GM12878 (cell line): Measurements from ENCODE around the gene PTPRM. TPM values are rescaled to one million over a fixed set of nuclear protein-coding genes. Genes with fewer than 3 reads are reported as not detected.

ENCODE experiments used
- ATAC-seq: fragments of 200-7000 bp; cut with Tn5 transposase; 3 replicates; pipeline ENCODE4 v1.9.1; 2020; ENCODE audit warnings: mild to moderate bottlenecking, moderate library complexity
- BruUV-seq: library from RNA; stranded (reverse); fragments of 400-500 nt; replicated peaks from 2 replicates; lab custom pipeline; 2021; lab: Mats Ljungman, UMichigan
- CTCF ChIA-PET: fragments of 300-600 bp; sonication (Branson Sonifier 250); formaldehyde crosslinking; extraction: SDS; loops from one replicate; lab custom pipeline; 2021; ENCODE audit warnings: inconsistent platforms; lab: Yijun Ruan, JAX
- POLR2A ChIA-PET: fragments of 350-600 bp; formaldehyde crosslinking; extraction: SDS; loops from one replicate; lab custom pipeline; 2021; ENCODE audit warnings: inconsistent platforms; lab: Charles Lee
- RAD21 ChIA-PET: fragments of 300-600 bp; sonication (Branson Sonifier 250); formaldehyde crosslinking; loops from one replicate; lab custom pipeline; 2023; ENCODE audit warnings: antibody characterized with exemption; ENCODE audit not compliant: unreplicated experiment; lab: Charles Lee
- SMC1A ChIA-PET: fragments of 300-600 bp; sonication (Branson Sonifier 250); formaldehyde crosslinking; loops from one replicate; lab custom pipeline; 2023; ENCODE audit not compliant: unreplicated experiment, uncharacterized antibody; lab: Charles Lee
- DNase-seq: peaks from one replicate; pipeline ENCODE4 v3.0.0-alpha.2; 2011; ENCODE audit warnings: low read depth, low spot score
- FAIRE-seq: peaks from 3 replicates; lab custom pipeline; 2011; peaks lifted over from hg19 to GRCh38; lab: Jason Lieb, UNC
- H2AFZ ChIP-seq: 2 replicates; pipeline ENCODE4 v1.6.0; 2011; ENCODE audit warnings: low read depth, low read length, control low read depth; ENCODE audit not compliant: control insufficient read depth
- H3K27ac ChIP-seq: 2 replicates; pipeline ENCODE4 v1.5.1; 2011; ENCODE audit warnings: control low read depth; ENCODE audit not compliant: control insufficient read depth, insufficient read depth
- H3K27me3 ChIP-seq, 2 experiments: replicated peaks in 1 of 2; 2 replicates each; pipeline versions ENCODE4 v1.6.0 to v1.6.1; 2011; ENCODE audit warnings: low read length in 1 of 2; ENCODE audit not compliant: control insufficient read depth in 2 of 2, insufficient read depth in 2 of 2
- H3K36me3 ChIP-seq, 2 experiments: 2 replicates each; pipeline ENCODE4 v1.5.1; 2011; ENCODE audit warnings: low read length in 1 of 2; ENCODE audit not compliant: control insufficient read depth in 2 of 2, insufficient read depth in 2 of 2
- H3K4me1 ChIP-seq: 2 replicates; pipeline ENCODE4 v1.6.1; 2011; ENCODE audit warnings: mild to moderate bottlenecking, low read length, moderate library complexity, mixed read lengths; ENCODE audit not compliant: control insufficient read depth, insufficient read depth
- H3K4me2 ChIP-seq: 2 replicates; pipeline ENCODE4 v1.6.0; 2011; ENCODE audit warnings: control low read depth; ENCODE audit not compliant: control insufficient read depth, insufficient read depth
- H3K4me3 ChIP-seq: fragments of 200-600 bp; sonication (generic); 2 replicates; pipeline ENCODE4 v1.5.1; 2016
- H3K79me2 ChIP-seq: 2 replicates; pipeline ENCODE4 v1.6.0; 2011; ENCODE audit warnings: low read length; ENCODE audit not compliant: control insufficient read depth, insufficient read depth
- H3K9ac ChIP-seq: 2 replicates; pipeline ENCODE4 v1.8.0; 2011; ENCODE audit warnings: low read length, control low read depth, mixed read lengths; ENCODE audit not compliant: control insufficient read depth, insufficient read depth
- H3K9me3 ChIP-seq: replicated peaks from 3 replicates; pipeline ENCODE4 v1.5.1; 2011; ENCODE audit warnings: mild to moderate bottlenecking, low read length; ENCODE audit not compliant: control insufficient read depth, insufficient read depth
- H4K20me1 ChIP-seq: 2 replicates; pipeline ENCODE4 v1.6.0; 2011; ENCODE audit not compliant: control insufficient read depth, insufficient read depth
- CHD4 ChIP-seq: fragments of 200-600 bp; sonication (generic); IDR thresholded peaks from 2 replicates; pipeline ENCODE4 v1.6.1; 2016; ENCODE audit warnings: mild to moderate bottlenecking
- HDAC2 ChIP-seq: fragments of 200-600 bp; sonication (generic); IDR thresholded peaks from 2 replicates; pipeline ENCODE4 v1.6.1; 2017
- MYB ChIP-seq: fragments of 150-350 bp; IDR thresholded peaks from 2 replicates; pipeline ENCODE4 v1.6.1; 2014; ENCODE audit warnings: mild to moderate bottlenecking, low read depth, low read length, borderline replicate concordance
- NRF1 ChIP-seq: conservative IDR thresholded peaks from 2 replicates; pipeline ENCODE4 v1.6.1; 2011; ENCODE audit warnings: mild to moderate bottlenecking, low read depth, low read length, improper control_type of control experiment
- PML ChIP-seq: IDR thresholded peaks from 2 replicates; pipeline ENCODE4 v1.6.1; 2012; ENCODE audit warnings: low read length, inconsistent platforms
- POU2F2 ChIP-seq: IDR thresholded peaks from 3 replicates; pipeline ENCODE4 v1.6.1; 2011; ENCODE audit warnings: low read depth, mild to moderate bottlenecking, low read length, borderline replicate concordance
- YY1 ChIP-seq: IDR thresholded peaks from 2 replicates; pipeline ENCODE4 v1.6.1; 2011; ENCODE audit warnings: low read depth, mild to moderate bottlenecking, low read length
- WGBS: methylation state at CpG from one replicate; pipeline ENCODE4 v1.1.6; 2016; ENCODE audit warnings: low lambda C conversion rate; ENCODE audit not compliant: insufficient replicate concordance, insufficient coverage; ENCODE audit errors: missing lambda C conversion rate; 5-methylcytosine and 5-hydroxymethylcytosine counted together
- in situ Hi-C: fragments of 300-500 bp; cut with MboI; formaldehyde crosslinking; loops from 9 replicates; pipeline ENCODE4 v1.14.3; 2018; ENCODE audit warnings: mixed read lengths
- intact Hi-C: fragments of 100-400 bp; cut with micrococcal nuclease; formaldehyde crosslinking; loops from one replicate; pipeline ENCODE4 v1.14.2; 2022; ENCODE audit not compliant: unreplicated experiment
- polyA plus RNA-seq, 11 experiments: library from polyadenylated mRNA; depleted of rRNA in 4 of 11; unstranded in 6 of 11; stranded (reverse) in 5 of 11; fragments of >200 nt; fragmentation: Nextera tagmentation in 4 of 11; fragmentation: Illumina TruSeq in 1 of 11; extraction: Ambion mirVana in 4 of 11; extraction: Trizol in 1 of 11; gene quantifications; 1 replicate in 1 of 11; 2 replicates in 10 of 11; pipeline versions ENCODE4 v1.2.1 to v1.2.3, GENCODE V29; 2011 to 2016; ENCODE audit warnings: inconsistent platforms in 2 of 11, missing spikeins in 2 of 11, low read depth in 1 of 11
- total RNA-seq, 4 experiments: library from RNA; depleted of rRNA in 3 of 4; stranded (reverse); fragments of >200 nt in 3 of 4; fragmentation: Illumina TruSeq in 1 of 4; extraction: Trizol in 1 of 4; gene quantifications; 2 replicates each; pipeline versions ENCODE4 v1.2.1 to v1.2.3, GENCODE V29; 2013 to 2021
- TF ChIP-seq, protein P1 (sequence below): fragments of 450-650 bp; IDR thresholded peaks from 2 replicates; pipeline ENCODE4 v1.6.1; 2016; ENCODE audit warnings: mild to moderate bottlenecking
- TF ChIP-seq, protein P2 (sequence below): fragments of 450-650 bp; IDR thresholded peaks from 2 replicates; pipeline ENCODE4 v1.6.1; 2017; ENCODE audit warnings: mild to moderate bottlenecking, moderate library complexity

The PTPRM gene
- total and polyA plus RNA-seq, 10 of the 15 experiments (the other 5 are each of a cell fraction or from before 2014, with no cell fraction given): 0.07 to 22.6 (median 0.60) TPM

DNA sequence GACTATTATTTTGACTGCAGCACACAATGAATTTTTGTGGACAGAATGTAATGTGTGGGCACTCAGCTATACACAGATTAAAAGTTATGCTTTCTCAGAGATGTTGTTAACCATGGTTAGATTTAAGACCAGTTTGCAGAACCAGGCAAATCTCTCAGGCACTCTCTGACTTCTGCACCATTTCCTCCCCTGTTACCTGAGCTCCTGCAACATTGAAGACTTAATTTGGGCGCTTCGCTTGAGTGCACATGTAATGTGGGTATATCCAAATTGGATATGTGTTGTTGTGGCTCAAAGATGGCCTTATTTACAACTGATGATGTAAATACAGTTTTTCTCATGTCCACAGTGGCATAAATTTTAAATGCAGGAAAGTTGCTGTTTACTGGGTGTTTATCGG lies 469.4 kb downstream of the PTPRM start (continued):
- TF ChIP-seq, protein P1, sequence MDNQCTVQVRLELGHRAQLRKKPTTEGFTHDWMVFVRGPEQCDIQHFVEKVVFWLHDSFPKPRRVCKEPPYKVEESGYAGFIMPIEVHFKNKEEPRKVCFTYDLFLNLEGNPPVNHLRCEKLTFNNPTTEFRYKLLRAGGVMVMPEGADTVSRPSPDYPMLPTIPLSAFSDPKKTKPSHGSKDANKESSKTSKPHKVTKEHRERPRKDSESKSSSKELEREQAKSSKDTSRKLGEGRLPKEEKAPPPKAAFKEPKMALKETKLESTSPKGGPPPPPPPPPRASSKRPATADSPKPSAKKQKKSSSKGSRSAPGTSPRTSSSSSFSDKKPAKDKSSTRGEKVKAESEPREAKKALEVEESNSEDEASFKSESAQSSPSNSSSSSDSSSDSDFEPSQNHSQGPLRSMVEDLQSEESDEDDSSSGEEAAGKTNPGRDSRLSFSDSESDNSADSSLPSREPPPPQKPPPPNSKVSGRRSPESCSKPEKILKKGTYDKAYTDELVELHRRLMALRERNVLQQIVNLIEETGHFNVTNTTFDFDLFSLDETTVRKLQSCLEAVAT: no peak
- TF ChIP-seq HDAC2 (no peak), YY1 (no peak), POU2F2 (no peak), CHD4 (no peak), PML (no peak), MYB (no peak)

DNA sequence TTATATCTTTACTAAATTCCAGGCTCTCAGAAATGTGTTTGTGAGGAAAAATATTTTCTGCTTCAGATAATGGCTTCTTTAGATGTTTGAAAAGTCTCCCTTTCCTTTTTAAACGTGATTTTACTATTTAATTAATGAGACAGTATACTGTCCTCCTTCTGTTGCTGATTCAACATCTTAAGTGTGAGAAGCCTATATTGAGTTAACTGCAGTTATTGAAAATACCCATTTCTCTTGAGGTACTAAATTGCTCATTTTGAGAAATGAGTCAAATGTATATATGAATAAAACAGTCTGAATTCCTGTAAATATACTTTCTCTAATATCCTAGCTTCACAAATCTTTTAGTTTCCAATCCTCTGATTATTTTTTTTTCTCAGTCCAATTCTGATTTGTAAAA lies 470.2 kb downstream of the PTPRM start:
- Histone ChIP-seq H4K20me1 (no peaks in the 10 kb centered on the region), H3K79me2 (no peaks in the 10 kb centered on the region), H2AFZ (no peak overlapping the region), H3K9ac (no peak overlapping the region), H3K36me3 (no peaks in the 10 kb centered on the region), H3K4me1 (no peaks in the 10 kb centered on the region), H3K4me2 (no peak overlapping the region), H3K9me3 (no peaks in the 10 kb centered on the region), H3K27ac (no peak overlapping the region), H3K4me3 (no peak overlapping the region), H3K27me3 (no peaks in the 10 kb centered on the region)
- SMC1A ChIA-PET: interaction anchor here (1.1 kb wide), 1 partner anchor 220 kb away, joined by 3 read pairs; no protein-coding TSS in a partner anchor
- ATAC-seq (no peak), DNase-seq (no peak), FAIRE-seq (no peak)
- no peak for TF ChIP-seq NRF1
- TF ChIP-seq, protein P2, sequence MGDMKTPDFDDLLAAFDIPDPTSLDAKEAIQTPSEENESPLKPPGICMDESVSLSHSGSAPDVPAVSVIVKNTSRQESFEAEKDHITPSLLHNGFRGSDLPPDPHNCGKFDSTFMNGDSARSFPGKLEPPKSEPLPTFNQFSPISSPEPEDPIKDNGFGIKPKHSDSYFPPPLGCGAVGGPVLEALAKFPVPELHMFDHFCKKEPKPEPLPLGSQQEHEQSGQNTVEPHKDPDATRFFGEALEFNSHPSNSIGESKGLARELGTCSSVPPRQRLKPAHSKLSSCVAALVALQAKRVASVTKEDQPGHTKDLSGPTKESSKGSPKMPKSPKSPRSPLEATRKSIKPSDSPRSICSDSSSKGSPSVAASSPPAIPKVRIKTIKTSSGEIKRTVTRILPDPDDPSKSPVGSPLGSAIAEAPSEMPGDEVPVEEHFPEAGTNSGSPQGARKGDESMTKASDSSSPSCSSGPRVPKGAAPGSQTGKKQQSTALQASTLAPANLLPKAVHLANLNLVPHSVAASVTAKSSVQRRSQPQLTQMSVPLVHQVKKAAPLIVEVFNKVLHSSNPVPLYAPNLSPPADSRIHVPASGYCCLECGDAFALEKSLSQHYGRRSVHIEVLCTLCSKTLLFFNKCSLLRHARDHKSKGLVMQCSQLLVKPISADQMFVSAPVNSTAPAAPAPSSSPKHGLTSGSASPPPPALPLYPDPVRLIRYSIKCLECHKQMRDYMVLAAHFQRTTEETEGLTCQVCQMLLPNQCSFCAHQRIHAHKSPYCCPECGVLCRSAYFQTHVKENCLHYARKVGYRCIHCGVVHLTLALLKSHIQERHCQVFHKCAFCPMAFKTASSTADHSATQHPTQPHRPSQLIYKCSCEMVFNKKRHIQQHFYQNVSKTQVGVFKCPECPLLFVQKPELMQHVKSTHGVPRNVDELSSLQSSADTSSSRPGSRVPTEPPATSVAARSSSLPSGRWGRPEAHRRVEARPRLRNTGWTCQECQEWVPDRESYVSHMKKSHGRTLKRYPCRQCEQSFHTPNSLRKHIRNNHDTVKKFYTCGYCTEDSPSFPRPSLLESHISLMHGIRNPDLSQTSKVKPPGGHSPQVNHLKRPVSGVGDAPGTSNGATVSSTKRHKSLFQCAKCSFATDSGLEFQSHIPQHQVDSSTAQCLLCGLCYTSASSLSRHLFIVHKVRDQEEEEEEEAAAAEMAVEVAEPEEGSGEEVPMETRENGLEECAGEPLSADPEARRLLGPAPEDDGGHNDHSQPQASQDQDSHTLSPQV: no peak
- no peak for TF ChIP-seq CHD4
- in situ Hi-C loops: no loop called here
- POLR2A ChIA-PET: no interaction called here
- CTCF ChIA-PET: interaction anchor here (1.5 kb wide), 1 partner anchor 352 kb away, joined by 6 read pairs; no protein-coding TSS in a partner anchor
- RAD21 ChIA-PET: no interaction called here
- WGBS: 0% methylated on average over 1 of the region's 1 CpG
- intact Hi-C loops: no loop called here
- no TSS peak for BruUV-seq
